NCI-H526 (cell line): ENCODE results near the gene PRODH2.

ENCODE experiments used
- DNase-seq, 2 experiments: peaks; one replicate each; lab custom pipeline; 2025; lab: John Stamatoyannopoulos, UW

PRODH2 gene

DNA sequence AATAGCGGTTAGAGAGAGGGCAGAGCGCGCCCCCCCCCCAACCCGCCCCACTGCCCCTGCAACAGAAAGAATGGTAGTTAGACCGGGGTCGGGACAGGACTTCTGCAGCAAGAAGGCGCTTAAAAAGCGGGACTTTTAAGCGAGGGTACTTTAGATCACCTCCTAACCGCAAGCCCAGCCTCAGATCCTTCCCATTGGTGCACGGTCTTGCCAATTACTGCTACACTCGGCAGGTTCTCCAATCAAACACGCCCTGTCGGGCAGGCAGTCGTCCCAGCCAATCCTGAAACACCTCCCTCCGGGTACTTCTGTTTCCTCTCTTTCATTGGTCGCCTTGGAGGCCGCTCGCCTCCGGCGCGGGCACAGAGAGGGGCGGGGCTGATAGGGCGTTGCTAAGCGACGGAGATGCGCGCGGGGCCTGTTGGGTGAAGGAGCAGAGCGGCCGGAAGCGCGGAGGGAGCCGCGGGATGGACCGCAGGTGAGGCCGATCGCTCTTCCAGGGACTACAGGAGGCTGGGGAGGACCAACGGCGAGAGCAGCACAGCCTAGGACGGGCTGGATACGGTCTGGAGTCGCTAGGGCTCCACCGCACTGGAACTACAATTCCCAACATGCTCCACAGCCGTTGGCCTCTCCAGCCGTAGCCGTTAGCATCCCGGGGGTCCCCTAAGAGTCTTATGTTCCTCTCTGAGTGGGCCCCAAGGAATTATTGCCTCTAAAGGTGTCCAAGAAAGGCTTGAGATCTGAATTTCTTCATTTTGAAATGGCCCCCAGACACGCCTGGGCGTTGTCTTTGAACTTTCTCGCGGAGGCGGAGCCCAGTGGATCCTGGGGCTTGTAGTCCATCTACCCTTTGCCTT lies 54.7 kb downstream of the PRODH2 start, which contains the start of gene PROSER3:
Gene PROSER3 (plus strand): TSS at position 428 of the 860 bp plus-strand sequence. CDS start 40 bp downstream, at position 468.
- DNase-seq = peak; percentile 100

DNA sequence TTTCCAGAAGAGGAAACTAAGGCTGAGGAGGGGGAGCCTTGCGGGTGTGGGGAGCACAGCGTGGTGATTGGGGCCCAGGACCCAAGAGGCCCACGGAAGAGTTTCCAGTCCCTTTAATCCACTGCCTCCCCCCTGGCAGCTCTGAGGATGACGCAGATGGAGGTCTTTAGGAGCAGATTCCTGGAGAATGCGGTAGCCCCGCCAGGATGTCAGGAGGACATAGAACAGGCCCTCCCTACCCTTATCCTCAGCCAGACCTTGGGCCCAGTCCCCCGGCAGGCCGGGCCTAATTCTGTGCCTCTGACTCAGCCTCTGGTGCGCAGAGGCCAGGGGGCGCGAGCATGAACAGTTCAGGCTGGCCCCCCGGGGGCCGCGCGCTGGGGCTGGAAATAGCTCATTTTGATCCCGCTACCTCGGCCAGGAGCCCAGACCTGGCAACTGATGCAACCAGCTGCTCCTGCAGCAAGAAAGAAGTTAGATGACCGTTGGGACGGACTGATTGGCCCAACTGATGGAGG lies 55.4 kb downstream of the PRODH2 start:
- peak in 1 of 2 experiments; percentile 78 for DNase-seq

DNA sequence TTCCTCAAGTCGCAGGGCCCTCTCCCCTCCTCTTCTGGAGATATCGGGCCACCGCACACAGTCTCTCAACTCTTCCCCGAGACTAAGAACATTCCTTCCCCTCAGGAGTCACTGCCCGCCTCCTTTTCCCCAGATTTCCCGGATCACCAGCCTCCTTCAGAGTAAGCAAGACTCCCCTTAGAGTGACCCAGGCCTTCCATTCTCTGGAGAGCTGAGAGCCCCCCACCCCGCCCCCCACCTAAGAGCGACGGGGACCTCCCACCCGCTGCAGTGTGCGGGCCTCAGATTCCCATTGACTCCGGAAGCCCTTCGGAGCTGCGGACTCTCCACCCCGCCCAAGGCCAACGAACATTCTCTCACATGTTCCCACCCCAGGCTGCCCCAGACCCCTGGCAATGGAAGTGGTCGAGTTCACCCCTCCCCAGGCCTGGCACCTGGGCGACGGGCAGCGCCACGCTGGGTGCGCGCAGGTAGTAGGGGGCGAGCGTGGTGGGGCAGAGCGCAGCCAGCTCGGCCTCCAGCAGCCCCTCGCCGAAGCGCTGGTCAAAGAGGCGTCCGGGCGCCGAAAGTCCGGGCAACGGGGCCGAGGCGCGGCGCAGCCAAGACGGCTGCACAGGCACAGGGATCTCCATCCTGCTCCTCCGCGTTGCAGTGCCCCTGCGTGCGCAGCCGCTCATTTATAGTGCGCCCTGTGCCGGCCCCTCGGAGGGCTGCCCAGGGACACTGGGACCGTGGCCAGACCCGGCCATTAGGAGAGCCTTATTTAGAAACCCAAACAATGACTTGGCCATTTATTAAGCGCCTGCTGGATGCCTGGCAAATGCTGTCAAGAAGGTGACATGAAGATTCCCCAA lies 56.0 kb downstream of the PRODH2 start, which contains the start of gene HSPB6:
Gene HSPB6 (minus strand): TSS at position 653 of the 854 bp plus-strand sequence. CDS start 21 bp downstream, at position 632.
- no peak for DNase-seq

DNA sequence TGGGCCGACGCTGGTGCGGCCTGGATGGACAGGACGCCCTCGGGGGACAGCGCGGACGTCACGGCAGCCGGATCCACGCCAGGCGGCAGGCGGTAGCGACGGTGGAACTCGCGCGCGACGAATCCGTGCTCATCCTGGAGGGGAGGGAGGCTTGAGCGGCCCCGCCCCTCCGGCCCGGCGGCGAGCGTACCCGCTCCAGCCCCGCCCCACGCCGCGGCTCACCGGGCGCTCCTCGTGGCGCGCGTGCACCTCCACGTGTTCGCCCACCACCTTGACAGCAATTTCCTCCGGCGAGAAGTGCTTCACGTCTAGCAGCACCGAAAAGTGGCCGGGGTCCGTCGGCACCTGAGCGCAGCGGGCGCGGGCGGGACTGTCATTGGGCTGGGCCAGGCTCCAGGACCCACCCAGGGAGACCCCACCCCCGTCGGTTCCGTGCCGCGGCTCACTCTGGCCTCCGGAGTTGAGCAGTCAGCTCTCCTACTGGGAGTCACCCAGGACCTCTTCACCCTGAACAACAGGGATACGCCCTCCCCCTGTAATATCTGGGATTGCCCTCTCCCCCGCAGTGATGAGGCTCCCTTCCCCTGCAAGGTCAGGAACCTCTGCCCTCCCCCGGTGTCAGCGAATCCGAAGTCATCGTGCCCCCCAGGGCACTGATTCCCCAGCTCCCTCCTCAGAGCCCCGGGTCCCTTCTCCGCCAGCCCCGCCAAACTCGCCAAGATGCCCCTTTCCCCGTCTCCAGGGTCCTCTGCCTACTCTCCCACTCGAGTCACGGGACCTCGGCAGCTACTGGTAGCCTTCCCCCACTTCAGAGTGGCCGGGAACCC lies 56.9 kb downstream of the PRODH2 start:
- no peak for DNase-seq

DNA sequence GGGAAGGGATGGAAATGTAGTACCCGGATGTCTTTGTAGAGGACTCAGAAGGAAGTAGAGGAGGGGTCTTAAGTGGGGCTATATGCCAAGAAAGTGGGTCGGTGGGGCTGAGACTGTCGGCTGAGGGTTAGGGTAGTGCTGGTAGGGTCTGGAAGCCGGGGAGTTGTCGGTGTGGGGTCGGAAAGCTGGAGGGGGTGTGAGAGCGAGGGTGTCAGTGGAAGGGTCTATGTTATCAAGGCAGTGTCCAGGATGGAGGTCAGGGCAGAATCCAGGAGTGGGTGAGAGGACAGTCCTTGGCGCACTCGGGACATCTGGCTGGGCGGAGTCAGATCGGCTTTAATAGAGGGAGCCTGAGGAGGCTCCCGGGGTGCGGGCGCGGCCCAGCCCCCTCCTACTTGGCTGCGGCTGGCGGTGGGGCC lies 57.5 kb downstream of the PRODH2 start:
- DNase-seq = no peak

DNA sequence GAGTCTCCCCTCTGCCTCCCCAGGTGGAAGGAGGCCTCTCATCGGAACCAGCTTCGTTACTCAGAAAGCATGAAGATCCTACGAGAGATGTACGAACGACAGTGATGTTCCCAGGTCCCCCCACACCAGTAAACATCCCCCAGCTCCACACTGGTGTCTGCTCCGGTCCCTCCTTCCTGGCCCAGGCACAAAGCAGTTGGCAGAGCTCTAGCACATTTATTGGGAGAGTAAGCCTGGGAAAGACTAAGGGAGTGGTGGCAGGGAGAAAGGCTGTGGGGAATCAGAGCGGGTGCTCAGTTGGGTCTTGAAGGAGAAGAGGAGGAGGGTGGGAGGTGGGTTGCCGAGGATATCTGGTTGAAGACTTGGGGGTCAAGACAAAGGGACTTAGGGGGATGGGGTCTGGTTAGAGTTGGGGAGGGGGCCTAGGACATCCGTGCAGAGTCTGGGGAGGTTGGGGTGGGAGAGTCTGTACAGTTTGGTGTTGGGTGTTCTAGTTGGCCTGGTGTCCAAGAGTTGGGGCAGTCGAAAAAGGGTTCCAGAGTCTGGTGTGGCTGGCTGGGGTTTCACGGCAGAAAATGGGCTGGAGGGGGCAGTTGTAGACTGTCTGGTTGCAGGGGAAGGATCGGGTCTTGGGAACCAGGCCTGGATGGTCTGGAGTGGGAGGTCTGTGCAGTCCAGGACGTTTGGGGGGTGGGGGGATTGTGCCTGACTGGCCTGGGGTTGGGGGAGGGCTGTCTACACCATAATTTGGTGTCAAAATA lies 58.1 kb downstream of the PRODH2 start:
- no peak for DNase-seq

DNA sequence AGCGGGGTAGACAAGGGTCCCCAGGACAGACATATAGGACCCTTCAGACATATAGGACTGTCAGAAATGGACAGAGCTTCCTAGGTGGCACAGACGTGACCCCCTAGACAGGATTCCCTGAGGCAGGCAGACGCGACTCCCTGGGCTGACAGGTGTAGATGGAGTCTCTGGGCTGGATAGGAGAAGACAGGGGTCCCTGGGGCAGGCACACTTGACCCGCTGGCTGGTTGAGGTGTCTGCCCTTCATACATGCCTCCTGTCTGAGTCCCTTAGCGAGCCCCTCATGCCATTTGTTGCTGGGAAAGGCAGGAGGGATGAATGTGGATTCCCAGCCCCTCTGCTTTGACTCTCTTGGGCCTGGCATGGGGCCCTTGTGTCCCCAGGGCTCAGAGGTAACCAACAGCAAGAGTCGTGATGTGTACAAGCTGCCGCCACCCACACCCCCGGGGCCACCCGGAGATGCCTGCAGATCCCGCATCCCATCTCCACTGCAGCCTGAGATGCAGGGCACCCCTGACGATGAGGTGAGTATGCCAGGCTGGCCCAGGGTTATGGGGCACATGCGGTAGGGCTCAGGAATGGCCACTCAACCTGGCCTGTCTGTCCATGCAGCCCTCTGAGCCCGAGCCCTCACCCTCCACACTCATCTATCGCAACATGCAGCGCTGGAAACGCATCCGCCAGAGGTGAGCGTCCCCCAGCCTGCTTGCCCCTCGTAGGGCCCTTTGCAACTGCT lies 58.8 kb downstream of the PRODH2 start:
- DNase-seq = no peak

DNA sequence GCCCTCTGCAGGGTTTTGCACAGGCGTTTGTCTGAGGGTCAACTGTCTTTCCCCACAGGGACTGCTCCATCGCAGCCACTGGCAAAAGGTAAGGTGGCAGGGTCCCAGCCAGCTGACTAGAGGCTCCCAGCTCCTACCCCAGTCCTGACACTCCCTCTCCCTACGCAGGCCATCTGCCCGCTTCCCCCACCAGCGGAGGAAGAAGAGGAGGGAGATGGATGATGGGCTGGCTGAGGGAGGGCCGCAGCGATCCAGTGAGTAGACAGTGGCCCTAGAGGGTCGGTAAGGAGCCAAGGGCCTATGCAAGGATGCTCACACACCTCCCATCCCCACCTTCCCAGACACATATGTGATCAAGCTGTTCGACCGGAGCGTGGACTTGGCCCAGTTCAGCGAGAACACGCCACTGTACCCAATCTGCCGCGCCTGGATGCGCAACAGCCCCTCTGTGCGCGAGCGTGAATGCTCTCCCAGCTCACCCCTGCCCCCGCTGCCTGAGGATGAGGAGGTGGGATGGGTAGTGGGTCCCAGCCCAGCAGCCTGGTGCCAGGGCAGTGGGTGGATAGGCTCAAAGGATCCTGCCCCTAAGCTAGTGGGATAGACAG lies 59.8 kb downstream of the PRODH2 start:
- DNase-seq = no peak

DNA sequence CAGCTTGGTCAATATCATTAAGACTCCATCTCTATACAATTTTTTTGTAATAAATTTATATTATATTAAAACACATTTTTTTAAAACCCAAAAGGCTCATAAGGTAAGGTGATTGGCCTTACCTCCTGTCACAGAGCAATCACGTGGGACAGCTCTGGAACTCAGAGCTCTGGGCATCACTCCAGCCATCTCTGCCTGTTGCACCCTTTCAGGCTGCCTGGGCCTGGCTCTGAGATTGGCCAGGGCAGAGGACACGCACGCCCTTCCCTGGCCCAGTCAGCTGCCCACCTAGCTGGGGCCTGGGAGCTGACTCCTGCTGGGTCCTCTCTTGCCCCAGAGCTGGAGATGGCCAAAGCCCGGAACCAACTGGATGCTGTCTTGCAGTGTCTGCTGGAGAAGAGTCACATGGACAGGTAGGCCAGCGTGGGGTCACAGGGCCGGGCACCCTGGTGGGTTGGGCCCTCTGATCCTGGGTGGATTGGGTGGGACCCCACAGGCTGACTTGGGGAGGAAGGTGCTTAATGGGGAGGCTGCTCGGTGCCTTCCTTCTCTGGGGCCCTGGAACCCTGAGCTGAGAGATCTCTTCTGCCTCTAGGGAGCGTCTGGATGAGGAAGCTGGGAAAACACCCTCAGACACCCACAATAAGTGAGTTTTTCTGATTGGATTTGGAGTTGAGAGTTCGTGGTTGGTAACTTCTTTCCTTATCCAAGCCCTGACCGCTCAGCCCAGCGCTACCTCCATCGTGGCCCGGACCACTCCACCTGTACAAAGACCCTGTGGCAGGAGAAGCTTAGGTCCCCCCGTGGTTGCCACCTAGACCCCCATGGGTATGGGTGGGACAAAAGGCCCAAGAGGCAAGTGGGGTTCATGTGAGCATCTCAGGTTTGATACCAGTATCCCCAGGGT lies 60.6 kb downstream of the PRODH2 start:
- DNase-seq = no peak

DNA sequence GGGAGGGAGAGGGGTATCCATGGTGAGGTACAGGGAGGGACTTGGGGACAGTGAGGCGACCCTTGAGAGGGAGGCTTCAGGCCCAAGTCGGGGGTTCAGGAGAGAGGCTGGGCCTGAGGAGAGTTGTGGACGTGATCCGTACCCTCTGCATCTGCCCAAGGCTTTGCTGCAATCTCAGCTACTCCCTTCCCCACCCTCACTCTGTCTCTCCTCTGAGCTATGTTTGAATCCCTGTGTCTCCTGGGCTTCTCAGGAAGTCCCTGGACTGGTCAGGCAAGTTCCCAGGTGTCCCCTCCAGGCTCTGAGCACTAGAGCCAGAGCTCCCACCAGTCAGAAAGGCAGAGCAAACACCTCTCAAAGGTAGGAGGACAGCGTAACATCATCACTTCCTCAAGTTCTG lies 62.5 kb downstream of the PRODH2 start:
- no peak for DNase-seq
